Measurements from ENCODE around the gene KIAA0319L.

KIAA0319L gene

DNA sequence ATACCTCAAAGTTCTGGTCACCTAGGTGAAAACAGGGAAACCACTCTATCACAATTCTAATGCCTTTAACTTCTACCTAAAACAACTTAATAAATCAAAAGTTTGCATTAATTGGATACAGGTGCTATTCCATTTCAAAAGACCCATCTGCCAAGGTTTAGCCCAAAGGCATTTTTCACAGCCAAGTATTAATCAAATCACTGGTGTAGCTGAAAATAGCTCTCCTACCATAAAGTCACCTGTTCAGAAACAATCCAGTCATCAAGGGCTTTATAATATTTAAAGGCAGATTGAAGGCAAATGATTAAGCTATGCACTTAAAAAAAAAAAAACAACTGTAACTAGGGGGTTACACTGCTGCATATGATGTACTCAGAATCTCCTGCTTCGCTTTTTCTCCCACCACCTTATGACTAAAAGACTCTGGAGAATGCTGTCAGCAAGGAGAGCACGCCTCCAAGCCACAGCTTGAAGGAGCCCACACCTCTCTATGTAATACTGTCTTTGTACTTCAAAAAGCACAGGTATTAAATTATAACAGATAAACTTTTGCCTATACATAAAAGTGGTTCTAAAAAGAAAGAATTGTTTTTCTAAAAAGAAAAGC is 20.5 kb downstream of the KIAA0319L start:
- no peak for DNase-seq (ENCODE audit: low spot score)

DNA sequence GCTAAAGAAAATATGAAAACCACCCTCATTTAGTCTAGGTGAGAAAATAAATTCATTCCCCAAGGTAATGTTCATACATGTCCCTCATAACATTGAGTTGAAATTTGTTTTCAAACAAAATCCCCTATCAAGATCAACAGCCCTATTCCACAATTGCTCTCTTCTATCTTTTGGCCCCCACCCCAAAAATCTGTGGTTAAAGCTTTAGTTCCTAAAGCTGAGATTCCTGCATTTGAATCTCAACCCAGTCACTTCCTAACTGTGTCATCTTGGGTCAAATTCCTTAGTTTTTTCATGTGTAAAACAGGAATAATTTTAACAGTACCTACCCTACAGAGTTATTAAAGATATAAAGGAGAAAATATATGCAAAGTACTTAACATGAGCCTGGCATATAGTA is 22.0 kb downstream of the KIAA0319L start:
- DNase-seq (ENCODE audit: low spot score) = no peak

DNA sequence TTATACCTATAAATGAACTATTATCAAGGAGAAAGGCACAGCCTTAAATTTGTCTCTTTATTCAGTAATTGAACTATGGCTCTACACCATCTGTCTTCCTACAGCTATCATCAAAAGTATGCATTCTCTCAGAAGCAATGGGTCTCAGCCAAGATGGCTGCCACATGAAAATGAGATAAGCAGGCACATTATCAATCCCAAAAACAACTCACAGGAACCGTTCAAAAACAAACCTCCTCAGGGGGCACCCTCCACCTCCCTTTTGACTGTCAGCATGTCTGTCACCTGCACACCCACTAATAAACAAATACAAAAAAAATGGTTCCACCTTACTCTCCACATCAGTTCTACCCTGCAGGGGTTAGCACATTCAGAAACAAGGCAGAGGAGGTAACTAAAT is 23.6 kb downstream of the KIAA0319L start:
- DNase-seq (ENCODE audit: low spot score) = no peak

DNA sequence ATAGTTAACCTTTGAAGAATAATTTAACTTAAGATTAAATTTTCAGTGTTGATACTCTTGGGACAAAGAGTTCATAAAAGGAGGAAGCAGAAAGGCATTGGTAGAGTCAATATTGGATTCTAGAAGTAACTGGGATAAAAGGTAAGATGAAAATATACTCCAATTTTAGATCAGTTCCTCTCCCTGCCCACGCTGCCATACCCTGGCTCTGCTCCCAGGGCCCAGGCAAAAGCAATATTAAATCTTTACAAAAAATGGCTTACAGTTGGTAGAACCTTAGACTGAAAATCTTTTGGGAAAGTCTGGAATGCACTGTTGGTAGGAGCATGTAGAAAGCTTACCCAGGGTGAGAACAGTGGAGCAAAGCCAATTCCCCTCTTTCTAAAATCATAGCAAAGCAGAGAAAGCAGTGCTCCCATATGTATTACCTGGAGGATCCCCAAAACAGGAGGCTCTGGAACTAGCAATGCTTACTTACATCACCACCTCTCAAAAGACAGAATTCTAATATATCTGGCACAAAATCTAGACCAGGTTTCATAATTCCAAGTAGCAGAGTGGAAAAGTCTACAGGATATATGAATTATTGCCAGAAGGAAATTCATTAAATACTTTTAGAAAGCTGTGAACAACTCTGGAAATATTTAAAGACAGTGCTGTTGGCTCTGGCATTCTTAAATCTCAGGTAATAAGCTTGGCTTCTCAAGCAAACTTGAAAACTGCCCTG is 24.5 kb downstream of the KIAA0319L start:
- no peak for DNase-seq (ENCODE audit: low spot score)

DNA sequence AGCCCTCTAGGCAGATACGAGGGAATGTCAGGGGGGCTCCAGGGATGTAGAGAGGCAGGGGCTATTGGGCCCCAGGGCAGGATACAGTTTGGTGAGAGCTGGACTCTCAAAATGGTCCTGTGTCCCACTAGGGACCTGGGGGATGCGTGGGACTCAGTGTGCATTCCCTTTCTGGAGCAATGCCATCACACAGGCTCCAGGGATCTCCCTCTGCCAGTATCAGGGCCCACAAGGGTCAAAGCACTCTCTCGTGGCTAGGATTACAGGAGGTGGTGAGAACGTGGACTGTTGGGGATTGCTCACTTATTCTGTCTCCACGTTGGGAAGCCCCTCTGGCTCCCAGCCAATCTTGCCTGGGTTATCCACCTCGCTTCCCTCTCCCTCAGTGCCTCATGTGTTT is 25.8 kb downstream of the KIAA0319L start:
- DNase-seq (ENCODE audit: low spot score) = no peak

DNA sequence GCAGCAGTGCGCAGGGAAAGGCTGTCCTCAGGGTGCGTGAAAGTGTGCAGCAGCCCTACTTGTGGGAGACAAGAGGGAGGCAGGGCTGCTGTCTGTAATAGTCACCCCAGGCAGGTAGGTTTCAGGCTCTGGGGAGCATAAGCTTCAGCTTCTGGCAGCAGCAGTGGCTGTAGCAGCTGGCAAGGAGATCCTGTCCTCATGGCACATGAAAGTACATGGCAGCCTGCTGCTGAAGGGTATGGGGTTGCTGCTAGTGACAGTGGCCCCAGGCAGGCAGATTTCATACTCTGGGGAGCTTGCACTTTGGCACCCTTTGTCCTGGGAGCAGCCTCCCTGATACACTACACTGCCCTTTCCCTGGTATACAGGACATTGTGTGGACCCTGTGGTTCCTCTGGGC is 26.3 kb downstream of the KIAA0319L start:
- DNase-seq (ENCODE audit: low spot score) = no peak

DNA sequence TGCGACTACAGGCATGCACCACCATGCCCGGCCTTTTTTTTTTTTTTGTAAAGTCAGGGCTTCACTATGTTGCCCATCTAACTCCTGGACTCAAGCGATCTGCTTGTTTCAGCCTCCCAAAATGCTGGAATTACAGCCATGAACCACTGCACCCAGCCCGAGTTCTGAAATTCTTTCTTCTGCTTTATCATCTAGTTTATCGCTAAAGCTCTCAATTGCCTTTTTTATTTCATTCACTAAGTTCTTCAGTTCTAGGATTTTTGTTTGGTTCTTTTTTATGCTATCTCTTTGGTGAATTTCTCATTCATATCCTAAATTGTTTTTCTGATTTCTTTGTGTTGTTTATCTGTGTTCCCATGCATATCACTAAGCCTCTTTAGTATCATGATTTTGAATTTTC is 27.0 kb downstream of the KIAA0319L start:
- DNase-seq (ENCODE audit: low spot score) = no peak

DNA sequence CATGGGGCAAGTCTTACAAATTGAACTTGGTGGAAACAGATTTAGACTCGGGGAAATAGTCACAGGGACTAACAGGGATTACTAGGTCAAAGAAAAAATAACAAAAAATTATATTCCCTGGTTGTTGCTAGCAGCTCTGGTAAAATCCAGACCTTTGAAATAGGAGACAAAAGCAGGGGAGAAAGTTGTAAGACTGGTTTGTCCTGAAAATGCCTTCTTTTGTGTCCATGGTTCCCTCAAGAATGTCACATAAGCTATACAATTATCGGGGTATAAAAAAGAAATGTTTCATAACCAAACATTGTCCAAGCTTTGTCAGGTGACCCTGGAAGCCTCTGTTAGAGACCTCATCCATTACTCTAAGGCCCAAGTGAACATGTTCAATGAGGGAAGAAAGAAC is 33.1 kb downstream of the KIAA0319L start:
- DNase-seq (ENCODE audit: low spot score) = no peak

DNA sequence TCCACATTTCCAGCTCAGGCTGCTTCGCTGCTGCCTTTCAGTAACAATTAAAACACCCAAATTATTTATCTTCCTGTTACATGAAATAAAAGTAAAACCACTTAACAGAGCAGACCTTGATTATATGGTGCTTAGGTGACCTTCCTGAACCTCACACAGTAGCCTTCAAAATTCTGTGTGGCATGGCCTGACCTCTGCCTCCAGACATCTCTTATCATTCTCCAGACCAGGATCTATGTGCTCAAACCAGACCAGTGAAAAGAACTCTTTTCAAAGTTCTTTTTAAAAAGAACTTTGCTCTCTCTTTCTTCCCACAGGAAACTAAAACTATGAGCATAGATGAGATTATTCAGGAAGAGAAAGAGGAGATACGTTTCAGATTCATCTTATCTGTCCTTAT is 37.8 kb downstream of the KIAA0319L start:
- no peak for DNase-seq (ENCODE audit: low spot score)

DNA sequence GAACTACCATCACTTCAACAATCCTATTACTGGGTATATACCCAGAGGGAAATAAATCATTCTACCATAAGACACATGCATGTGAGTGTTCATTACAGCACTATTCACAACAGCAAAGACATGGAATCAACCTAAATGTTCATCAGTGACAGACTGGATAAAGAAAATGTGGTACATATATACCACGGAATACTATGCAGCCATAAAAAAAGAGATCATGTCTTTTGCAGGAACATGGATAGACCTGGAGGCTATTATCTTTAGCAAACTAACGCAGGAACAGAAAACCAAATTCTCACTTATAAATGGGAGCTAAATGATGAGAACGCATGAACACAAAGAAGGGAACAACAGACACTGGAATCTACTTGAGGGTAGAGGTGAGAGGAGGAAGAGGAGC is 39.0 kb downstream of the KIAA0319L start:
- DNase-seq (ENCODE audit: low spot score) = no peak

DNA sequence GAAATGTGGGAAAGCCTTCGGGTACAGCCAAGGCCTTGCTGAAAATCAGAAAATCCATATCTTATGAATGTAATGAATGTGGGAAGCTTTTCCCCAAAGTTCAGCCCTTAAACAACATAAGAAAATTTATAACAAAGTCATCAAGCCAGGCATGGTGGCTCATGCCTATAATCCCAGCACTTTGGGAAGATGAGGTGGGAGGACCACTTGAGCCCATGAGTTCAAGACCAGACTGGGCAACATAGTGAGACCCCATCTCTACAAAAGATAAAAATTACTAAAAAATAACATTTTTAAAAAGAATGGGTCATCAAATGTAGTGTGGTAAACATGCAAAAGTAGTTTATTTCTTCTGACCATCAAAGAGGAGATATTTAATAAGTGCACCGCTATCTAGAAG is 45.9 kb downstream of the KIAA0319L start:
- DNase-seq (ENCODE audit: low spot score) = no peak

DNA sequence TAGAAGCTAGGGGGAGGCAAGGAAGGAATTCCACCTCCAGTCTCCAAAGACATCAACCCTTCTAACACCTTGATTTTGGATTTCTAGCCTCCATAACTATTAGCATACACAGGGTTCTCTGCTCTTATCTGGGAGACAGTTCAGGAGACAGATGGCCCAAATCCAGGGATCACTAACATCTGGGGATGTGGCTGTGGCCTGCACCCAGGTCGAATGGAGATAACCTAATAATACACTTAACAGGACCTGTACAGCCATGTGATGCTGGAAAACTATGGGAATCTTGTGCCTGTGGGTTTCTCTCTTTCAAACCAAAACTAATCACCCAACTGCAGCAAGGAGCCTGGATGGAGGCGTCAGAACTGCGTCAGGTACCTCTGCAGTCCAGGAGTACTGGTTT is 47.6 kb downstream of the KIAA0319L start:
- DNase-seq (ENCODE audit: low spot score) = no peak

DNA sequence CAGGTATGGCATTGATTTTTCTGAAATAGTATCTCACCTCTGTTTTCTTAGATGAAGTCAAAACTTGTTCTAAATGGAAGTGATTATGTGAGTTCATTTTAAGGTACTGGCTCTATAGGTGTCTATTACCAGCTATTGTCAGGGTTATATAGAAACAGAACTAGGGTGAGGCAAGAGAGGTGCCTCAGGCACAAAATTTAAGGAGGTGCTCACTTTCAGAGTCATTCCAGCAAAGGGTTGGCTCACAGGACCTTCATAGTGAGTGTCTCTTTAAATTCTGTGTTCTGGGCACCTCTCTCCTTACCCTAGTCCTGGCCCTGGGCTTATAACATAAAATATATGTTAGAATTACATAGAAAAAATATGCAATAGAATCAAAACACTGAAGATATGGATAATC is 49.3 kb downstream of the KIAA0319L start:
- DNase-seq (ENCODE audit: low spot score) = no peak

DNA sequence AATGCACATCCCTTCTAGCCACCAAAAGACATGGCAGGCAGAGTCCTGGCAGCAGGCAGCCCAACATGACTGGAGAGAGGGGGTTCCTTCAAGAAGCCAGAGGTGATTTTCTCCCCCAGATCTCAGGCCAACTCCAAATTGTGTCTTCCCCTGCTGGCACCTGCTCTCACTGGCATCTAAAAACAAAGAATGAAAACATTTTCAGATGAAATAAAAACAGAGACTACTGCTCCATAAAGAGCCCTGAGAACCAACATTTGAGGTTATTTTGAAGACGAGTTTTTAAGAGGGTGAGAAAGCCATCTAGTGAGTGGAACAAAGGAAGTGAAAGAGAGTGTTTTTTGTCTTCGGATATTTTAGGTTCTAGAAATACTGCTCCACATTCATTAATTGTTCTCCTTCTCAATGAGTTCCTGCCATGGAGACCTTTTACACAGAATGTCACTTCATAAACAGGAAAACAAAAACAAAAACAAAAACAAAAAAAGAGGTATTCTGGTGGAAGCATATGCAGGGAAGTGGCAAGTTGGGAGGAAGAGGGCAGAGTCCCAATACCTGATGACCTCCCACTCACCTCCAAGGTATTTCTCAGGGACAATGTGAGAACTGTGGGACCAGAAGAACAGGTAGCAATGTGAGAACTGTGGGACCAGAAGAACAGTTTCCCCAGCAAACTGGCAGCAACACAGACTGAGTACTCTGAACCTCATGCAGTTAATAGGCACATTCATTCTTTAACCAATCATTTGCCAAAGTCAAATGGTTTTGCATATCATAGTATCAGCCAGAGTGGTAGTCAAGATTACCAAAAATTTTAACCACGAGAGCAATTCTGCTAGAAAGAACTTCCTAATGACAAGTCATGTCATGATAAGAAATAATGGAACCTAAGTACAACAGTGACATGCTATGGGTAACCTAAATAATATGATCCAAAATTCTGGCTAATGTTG is 50.0 kb downstream of the KIAA0319L start:
- no peak for DNase-seq (ENCODE audit: low spot score)

DNA sequence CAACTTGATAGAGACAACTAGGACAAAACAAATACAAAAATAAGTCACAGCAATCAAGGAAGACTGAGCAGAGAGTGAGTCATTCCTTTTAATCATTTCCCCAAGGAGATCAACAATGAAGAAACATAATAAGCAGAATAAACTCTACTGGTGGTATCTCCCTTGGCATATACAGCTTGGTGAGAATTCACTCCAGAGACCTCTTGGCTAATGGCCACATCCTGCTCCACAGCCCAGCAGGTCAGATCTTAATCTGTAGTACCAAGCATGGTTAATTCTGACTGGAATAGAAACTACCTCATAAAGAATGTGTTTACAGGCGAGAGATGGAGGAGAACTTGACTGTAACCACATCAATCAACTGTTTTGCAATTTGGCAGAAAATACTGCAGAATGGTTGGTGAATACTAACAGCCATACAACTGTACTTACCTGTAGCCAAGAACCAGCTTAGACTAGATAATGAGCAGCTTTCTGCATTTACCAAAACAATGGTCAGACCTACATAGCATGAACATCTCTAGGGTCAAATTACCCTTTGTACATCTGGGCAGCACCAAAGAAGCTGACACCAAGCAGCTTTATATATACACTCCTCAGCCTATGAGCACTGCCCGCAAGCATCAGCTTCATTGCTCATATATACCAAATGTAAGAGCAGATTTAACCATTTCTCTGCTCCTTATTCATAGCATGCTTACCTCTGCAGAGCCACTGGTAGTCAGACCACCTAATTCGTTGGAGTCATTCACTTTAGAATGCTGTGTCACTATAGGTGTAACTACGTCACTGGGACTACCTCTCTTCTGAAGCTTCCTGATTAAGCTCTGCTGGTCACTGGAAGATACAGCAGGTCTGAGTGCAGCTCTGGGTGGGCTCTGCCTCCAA is 51.0 kb downstream of the KIAA0319L start:
- DNase-seq (ENCODE audit: low spot score) = peak; percentile 99

DNA sequence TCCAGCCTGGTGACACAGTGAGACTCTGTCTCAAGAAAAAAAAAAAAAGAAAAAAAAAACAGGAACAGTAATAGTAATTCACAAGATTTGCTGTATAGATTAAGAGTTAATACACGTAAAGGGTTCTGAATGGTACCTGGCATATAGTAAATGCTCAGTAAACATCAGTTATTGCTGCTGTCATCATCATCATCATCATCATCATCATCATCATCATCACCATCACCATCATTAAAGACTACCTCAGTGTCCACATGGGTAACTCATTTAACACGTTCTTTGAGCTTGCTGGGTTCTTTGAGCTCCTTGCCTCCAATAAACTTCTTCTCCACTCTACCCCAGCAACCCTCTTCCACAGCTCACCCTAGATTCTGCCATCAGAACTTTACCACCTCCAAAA is 55.0 kb downstream of the KIAA0319L start:
- no peak for DNase-seq (ENCODE audit: low spot score)

DNA sequence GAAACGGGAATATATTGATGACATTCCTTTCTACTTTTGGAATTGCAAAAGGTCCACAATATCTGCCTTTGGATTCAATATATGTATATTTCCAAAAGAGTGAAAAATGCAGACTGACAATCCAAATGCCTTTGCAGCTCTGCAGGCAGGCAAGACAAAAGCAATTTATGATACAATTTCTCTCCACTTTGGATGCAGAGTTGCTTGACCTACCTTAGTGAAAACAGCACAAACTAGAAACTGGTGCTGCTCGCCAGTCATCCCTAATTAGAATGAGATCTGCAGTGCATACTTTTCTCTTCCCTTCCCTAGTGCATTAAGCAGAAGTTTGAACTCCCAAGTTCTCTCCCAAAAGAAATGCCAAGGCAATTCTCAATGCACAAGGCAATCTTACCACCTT is 56.8 kb downstream of the KIAA0319L start:
- no peak for DNase-seq (ENCODE audit: low spot score)

DNA sequence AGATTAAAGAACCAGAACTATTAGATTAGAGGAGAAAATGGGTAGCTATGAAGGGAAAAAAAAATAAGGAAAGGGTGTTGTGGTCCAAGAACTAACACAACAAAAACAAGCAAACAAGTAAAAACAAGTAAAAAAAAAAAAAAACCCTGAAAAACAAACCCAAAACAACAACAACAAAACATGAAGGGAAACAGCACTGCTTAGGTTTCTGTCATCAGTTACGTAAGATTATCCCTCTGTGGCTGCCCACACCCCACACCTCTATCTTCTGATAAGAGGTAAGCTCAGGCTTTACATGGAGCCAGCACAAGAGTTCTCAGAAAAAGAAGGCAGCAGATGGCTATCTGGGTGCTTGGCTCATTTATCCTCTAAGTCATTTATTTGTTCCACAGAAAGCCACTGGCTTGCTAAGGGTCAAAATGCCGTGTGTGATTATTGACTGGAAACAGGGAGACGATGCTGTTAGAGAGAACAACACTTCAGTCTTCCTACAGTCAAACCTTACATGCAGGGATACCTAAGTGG is 57.5 kb downstream of the KIAA0319L start:
- no peak for DNase-seq (ENCODE audit: low spot score)

DNA sequence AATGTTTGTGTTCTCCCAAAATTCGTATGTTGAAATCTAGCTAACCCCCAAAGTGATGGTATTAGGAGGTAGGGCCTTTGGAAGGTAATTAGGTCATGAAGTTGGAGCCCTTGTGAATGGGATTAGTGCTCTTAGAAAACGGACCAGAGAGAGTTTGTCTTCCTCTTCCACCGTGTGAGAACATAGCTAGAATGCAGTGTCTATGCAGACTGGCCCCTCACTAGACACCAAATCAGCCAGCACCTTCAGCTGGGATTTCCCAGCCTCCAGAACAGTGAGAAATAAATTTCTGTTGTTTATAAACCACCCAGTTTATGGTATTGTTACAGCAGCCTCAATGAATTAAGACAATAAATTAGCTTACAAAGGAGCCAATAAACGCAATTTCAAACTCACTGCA is 58.0 kb downstream of the KIAA0319L start:
- no peak for DNase-seq (ENCODE audit: low spot score)

DNA sequence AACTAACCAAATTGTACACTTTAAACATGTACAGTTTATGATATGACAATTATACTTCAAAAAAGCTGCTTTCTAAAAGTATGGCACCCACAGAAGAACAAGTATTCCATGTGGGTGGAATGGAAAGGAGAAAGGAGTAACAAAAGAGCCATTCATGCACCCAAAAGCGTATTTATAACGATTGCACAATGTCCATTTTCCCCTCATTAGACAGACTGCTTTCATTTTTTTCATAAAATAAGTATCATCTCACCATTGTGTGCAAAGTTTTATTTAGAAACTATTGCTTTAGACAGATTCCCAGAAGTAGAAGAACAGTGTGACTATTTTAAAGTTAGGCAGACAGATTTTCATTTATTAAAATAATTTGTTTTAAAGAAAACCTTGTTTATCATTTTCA is 59.6 kb downstream of the KIAA0319L start:
- no peak for DNase-seq (ENCODE audit: low spot score)

DNA sequence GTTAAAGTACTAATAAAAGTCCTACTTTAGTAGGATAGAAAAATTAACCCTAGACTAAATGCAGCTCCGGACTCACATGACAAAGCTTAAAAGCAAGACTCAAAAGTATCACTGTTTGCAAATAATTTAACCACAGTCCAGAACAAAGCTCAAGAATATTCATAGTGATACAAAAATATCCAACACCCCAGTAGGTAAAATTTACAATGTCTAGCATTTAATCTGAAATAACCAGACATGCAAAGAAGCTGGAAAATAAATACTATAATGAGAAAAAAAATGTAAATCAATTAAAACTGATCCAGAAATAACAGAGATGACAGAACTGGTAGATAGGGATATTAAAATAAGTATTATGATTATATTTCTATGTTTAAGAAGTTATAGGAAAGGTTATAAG is 67.0 kb downstream of the KIAA0319L start:
- DNase-seq (ENCODE audit: low spot score) = no peak

DNA sequence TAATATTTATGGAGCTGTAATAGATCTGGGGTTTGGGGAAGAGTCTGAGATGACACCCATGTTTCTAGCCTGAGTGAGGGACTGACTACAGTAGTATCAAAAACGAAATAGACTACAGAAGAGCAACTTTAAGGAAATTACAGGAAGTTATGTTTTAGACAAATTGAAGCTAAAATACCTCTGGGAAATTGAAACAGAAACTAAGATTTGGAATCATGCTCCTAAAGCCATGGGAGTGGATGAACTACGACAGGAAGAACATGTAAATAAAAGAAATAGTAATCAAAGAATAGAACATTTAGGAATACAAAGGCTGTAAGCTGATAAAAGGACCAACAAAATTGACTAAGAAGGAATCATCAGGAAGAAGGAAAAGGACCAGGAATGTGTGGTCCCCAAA is 68.9 kb downstream of the KIAA0319L start:
- no peak for DNase-seq (ENCODE audit: low spot score)

Measured in kidney capillary endothelial cell (primary cell).